Lower leg skin (tissue), 4 donors: ENCODE data around the gene GIMAP4. TPM values are rescaled to one million over a fixed set of nuclear protein-coding genes. Genes with fewer than 3 reads are reported as not detected.
"Not testable (repeated sequence)": the region's sequence is repeated elsewhere in the genome, so short reads cannot be mapped to it uniquely, and the experiment has no call there.

Experiments
- DNase-seq, 2 donors: peaks; one replicate each; pipeline ENCODE4 v3.0.0-alpha.2; 2019; ENCODE audit warnings: low spot score in 2 of 2
- H3K4me3 ChIP-seq: fragments of 200-600 bp; sonication (generic); 2 replicates; pipeline ENCODE4 v1.5.1; 2017; ENCODE audit warnings: mild to moderate bottlenecking, low read depth; ENCODE audit not compliant: poor library complexity, severe bottlenecking
- POLR2A ChIP-seq, 2 donors: fragments of 450-650 bp; IDR thresholded peaks; one replicate each; pipeline ENCODE4 v1.6.1; 2016 to 2017; ENCODE audit warnings: antibody characterized with exemption in 2 of 2, mild to moderate bottlenecking in 1 of 2, moderate library complexity in 1 of 2
- WGBS, 2 donors: methylation state at CpG; one replicate each; pipeline ENCODE4 v1.1.5; 2018; 5-methylcytosine and 5-hydroxymethylcytosine counted together
- intact Hi-C: fragments of 100-400 bp; cut with DNase I; formaldehyde crosslinking; loops from one replicate; pipeline ENCODE4 v1.15.0; 2023; ENCODE audit warnings: low total_unique reads
- total RNA-seq, 4 donors: library from RNA; depleted of rRNA; stranded (reverse); fragments of >200 nt; gene quantifications; one replicate each; pipeline ENCODE4 v1.1.0, GENCODE V29; 2016
- TF ChIP-seq, protein P1 (sequence below), 3 donors: fragments of 450-650 bp; IDR thresholded peaks; one replicate each; pipeline ENCODE4 v1.5.1; 2016; ENCODE audit warnings: antibody characterized with exemption in 3 of 3, mild to moderate bottlenecking in 3 of 3, moderate library complexity in 2 of 3

Gene GIMAP4
- total RNA-seq, 4 donors from 2014 or later, result 4.6 to 17.9 (median 8.1) TPM

GRCh38 chr7:150569245-150569955 is 2.2 kb downstream of the GIMAP4 start:
- no peak for TF ChIP-seq POLR2A (IDR thresholded peaks at IDR 0.05)
- TF ChIP-seq, protein P1, sequence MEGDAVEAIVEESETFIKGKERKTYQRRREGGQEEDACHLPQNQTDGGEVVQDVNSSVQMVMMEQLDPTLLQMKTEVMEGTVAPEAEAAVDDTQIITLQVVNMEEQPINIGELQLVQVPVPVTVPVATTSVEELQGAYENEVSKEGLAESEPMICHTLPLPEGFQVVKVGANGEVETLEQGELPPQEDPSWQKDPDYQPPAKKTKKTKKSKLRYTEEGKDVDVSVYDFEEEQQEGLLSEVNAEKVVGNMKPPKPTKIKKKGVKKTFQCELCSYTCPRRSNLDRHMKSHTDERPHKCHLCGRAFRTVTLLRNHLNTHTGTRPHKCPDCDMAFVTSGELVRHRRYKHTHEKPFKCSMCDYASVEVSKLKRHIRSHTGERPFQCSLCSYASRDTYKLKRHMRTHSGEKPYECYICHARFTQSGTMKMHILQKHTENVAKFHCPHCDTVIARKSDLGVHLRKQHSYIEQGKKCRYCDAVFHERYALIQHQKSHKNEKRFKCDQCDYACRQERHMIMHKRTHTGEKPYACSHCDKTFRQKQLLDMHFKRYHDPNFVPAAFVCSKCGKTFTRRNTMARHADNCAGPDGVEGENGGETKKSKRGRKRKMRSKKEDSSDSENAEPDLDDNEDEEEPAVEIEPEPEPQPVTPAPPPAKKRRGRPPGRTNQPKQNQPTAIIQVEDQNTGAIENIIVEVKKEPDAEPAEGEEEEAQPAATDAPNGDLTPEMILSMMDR (IDR thresholded peaks at IDR 0.05), result no peak
- no peak overlapping the region for H3K4me3 ChIP-seq
- intact Hi-C loops, result no loop called here
- no peak for DNase-seq
- 66 to 70% methylated on average over 7 of the region's 7 CpGs for WGBS, 2 donors

GRCh38 chr7:150570556-150571465 is 3.6 kb downstream of the GIMAP4 start:
- 80 to 81% methylated on average over 5 of the region's 5 CpGs for WGBS, 2 donors

DNA sequence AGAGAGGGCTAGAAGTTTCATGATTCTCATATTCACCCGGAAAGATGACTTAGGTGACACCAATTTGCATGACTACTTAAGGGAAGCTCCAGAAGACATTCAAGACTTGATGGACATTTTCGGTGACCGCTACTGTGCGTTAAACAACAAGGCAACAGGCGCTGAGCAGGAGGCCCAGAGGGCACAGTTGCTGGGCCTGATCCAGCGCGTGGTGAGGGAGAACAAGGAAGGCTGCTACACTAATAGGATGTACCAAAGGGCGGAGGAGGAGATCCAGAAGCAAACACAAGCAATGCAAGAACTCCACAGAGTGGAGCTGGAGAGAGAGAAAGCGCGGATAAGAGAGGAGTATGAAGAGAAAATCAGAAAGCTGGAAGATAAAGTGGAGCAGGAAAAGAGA is 5.3 kb downstream of the GIMAP4 start:
- TF ChIP-seq, protein P1 (IDR thresholded peaks at IDR 0.05), result no peak
- TF ChIP-seq POLR2A (IDR thresholded peaks at IDR 0.05), result no peak
- no peak for DNase-seq
- WGBS, 2 donors, result 88 to 89% methylated on average over 10 of the region's 10 CpGs
- intact Hi-C loops, result no loop called here
- H3K4me3 ChIP-seq, result no peak overlapping the region

More at GRCh38 chr7:150570556-150571465, 3.6 kb downstream of the GIMAP4 start:
- no peak overlapping the region for H3K4me3 ChIP-seq
- intact Hi-C loops, result no loop called here
- no peak for DNase-seq
- TF ChIP-seq, protein P1 (IDR thresholded peaks at IDR 0.05), result no peak
- no peak for TF ChIP-seq POLR2A (IDR thresholded peaks at IDR 0.05)

DNA sequence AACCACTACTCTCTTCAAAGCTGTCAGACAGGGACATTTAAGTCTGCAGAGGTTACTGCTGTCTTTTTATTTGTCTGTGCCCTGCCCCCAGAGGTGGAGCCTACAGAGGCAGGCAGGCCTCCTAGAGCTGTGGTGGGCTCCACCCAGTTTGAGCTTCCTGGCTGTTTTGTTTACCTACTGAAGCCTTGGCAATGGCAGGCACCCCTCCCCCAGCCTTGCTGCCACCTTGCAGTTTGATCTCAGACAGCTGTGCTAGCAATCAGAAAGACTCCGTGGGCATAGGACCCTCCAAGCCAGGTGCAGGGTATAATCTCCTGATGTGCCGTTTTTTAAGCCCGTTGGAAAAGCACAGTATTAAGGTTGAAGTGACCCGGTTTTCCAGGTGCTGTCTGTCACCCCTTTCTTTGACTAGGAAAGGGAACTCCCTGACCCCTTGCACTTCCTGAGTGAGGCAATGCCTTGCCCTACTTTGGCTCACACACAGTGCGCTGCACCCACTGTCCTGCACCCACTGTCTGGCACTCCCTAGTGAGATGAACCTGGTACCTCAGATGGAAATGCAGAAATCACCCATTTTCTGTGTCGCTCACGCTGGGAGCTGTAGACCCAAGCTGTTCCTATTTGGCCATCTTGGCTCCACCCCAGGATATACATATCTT is 12.9 kb downstream of the GIMAP4 start:
- intact Hi-C loops, DNase-seq, H3K4me3 ChIP-seq: not testable (repeated sequence)
- 74% methylated on average over 7 of the region's 7 CpGs for WGBS, 2 donors

- TF ChIP-seq, protein P1 (IDR thresholded peaks at IDR 0.05), result no peak
- no peak for TF ChIP-seq POLR2A (IDR thresholded peaks at IDR 0.05)
- 88 to 90% methylated on average over 3 of the region's 3 CpGs for WGBS, 2 donors
- DNase-seq, result no peak
- intact Hi-C loops, result no loop called here
- no peak overlapping the region for H3K4me3 ChIP-seq
These were observed 13.6 kb downstream of the GIMAP4 start for GRCh38 chr7:150580638-150581394.
